GM12801 (cell line): Measurements from ENCODE around the gene PDIA5.

Source experiments
- TF ChIP-seq, protein P1 (sequence below): IDR thresholded peaks from one replicate; pipeline ENCODE4 v1.5.1; 2011; ENCODE audit warnings: control low read depth; ENCODE audit not compliant: insufficient read length; ENCODE audit errors: extremely low read depth

The PDIA5 gene

DNA sequence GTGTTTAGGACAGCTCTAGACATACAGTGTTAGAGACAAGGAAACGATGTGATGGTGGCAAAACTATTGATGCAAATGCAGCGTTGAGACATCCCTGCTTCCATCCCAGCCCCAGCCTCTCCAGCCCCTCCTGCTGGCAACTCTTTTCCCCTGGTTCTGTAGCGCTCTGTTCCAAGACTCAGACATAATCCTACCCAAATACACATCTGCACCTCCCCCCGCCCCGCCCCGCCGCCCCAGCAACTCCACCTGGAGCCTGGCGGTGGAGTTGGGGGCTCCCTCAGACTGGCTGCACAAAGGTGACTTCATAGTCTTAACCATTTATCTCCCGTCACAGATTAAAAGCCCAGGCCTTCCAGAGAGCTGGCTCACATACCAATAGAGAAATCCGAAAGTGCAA, 127.7 kb downstream of the PDIA5 start:
- TF ChIP-seq, protein P1, sequence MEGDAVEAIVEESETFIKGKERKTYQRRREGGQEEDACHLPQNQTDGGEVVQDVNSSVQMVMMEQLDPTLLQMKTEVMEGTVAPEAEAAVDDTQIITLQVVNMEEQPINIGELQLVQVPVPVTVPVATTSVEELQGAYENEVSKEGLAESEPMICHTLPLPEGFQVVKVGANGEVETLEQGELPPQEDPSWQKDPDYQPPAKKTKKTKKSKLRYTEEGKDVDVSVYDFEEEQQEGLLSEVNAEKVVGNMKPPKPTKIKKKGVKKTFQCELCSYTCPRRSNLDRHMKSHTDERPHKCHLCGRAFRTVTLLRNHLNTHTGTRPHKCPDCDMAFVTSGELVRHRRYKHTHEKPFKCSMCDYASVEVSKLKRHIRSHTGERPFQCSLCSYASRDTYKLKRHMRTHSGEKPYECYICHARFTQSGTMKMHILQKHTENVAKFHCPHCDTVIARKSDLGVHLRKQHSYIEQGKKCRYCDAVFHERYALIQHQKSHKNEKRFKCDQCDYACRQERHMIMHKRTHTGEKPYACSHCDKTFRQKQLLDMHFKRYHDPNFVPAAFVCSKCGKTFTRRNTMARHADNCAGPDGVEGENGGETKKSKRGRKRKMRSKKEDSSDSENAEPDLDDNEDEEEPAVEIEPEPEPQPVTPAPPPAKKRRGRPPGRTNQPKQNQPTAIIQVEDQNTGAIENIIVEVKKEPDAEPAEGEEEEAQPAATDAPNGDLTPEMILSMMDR = no peak

DNA sequence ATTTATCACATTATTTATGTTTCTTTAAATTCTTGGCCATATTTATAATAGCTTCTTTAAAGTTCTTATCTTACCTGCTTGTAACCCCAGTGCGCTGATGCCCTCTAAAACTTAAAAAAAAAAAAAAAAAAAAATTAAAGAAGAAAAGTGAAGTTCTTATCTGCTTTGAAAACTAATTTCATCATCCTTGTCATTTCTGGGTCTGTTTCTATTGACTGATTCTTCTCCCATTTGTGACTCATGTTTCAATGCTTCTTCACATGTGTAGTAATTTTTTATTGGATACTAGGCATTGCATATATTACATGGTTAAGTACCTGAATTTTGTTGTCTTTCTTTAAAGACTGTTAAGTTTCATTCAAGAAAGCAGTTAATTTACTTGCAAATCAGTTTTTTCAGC, 131.5 kb downstream of the PDIA5 start:
- TF ChIP-seq, protein P1 = no peak

DNA sequence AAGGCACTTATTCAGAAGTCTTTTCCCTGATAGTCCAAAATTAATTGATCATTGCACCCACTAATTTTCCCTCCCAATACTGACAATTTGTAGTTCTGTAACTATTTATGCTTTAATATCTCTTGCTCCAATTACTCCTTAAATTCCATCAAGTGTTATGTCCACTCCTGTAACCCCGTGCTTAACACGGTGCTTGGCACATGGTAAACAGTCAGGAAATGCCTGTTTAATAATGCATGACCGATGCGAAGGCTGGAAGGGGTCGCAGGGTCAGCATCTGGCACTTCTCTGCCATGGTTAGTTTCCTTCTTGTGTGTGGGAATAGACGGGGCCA, 134.4 kb downstream of the PDIA5 start:
- TF ChIP-seq, protein P1 = no peak

DNA sequence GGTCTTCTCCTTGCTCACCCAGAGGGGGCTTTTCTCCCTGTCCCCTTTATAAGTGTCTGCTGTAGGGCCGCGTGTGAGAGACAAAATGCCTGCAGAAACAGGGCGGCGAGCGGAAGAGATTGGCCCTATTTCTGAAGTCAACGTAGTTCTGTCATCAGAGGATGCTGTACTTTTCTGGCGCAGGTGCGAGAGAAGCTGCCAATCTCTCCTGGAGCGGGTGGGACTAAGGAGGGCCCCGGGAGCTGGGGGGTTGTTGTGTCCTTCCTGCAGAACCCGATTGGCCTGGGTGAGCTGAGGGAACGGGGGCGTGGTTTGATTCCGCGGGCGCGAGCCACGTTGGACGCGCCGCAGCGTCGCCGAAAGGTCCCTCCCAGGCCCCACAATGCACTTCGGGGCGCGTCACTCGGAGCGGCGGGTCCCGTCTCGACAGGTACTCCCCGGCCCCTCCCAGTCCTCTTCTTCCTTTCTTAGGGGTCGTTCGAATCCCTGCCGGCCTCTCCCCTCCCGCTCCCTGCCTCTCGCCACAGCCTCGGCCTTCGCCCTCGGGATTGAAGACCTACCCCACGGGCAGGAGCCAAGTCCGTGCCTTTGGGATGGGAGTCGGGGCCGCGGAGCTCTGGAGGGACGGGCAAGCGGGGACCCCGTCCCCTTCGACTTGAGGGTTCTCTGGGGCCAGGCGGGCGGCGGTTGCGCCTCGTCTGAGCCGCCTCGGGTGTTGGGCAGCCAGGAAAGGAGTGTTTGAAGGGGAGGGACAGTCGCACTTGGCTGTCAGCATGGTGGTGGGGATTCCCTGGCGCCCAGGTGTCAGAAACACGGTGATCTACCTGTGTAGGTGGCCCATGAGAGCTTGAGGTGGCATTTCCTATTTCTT, 135.0 kb downstream of the PDIA5 start, which contains the start of gene SEC22A:
Gene SEC22A (plus strand): TSS at position 387 of the 871 bp plus-strand sequence. CDS start 7,275 bp downstream, outside the sequence.
- TF ChIP-seq, protein P1 = no peak

DNA sequence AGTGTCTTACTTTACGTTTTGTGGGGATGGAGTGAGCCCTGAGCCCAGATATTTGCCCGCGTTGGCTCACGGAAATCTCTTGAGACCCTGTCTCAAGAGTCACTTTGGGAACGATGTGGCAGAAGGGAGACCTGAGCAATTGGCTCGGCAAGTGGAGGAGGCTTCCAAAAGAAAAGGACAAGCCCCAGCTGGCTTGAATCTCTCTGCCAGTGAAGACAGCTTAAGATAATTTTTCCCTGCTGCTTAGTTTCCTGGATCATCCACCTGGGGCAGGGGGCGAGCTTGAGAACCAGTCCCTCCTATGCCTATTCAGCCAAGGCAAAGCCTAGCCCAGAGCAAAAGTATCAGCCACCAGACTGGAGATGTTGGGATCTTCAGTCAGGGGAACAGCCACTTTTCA, 135.6 kb downstream of the PDIA5 start:
- TF ChIP-seq, protein P1 = no peak
